Measurements from ENCODE around the gene NR2E1. TPM values are rescaled to one million over a fixed set of nuclear protein-coding genes. Genes with fewer than 3 reads are reported as not detected.

The NR2E1 gene
- total and polyA plus RNA-seq, 2 experiments from 2014 or later = not detected

- TF ChIP-seq ZNF462 (CRISPR knock-in tag; IDR thresholded peaks at IDR 0.05) (no peak), ETS1 (IDR thresholded peaks at IDR 0.05) (no peak), STAT1 (IDR thresholded peaks at IDR 0.05; ENCODE audit: unreplicated experiment) (no peak), EZH2 (IDR thresholded peaks at IDR 0.05; ENCODE audit: low read depth, unreplicated experiment) (no peak)
Measured at GRCh38 chr6:108152446-108152845, 13.4 kb upstream of the NR2E1 start (continued).

GRCh38 chr6:108156180-108156937 lies 9.5 kb upstream of the NR2E1 start:
- Histone ChIP-seq H4K20me1 (replicated peaks; ENCODE audit: insufficient read depth) (peaks cover 18% of the 10 kb centered on the region), H2AFZ (no peak overlapping the region), H3F3A (replicated peaks; ENCODE audit: low read depth) (peaks cover 38% of the 10 kb centered on the region), H3K79me2 (replicated peaks; ENCODE audit: insufficient read depth) (no peaks in the 10 kb centered on the region), H3K4me1 (ENCODE audit: insufficient read depth) (peaks cover 35% of the 10 kb centered on the region), H3K4me3 (no peak overlapping the region), H3K27me3 (ENCODE audit: insufficient read depth) (peaks cover 96% of the 10 kb centered on the region), H3K36me3 (ENCODE audit: insufficient read depth) (no peaks in the 10 kb centered on the region), H3K9me2 (ENCODE audit: insufficient read depth) (no peaks in the 10 kb centered on the region), H3K27ac (ENCODE audit: low read depth) (no peak overlapping the region), H3K4me2 (peak overlapping the region; percentile 76; the same call in 1 of the 2 replicates)
- Mint-ChIP-seq H3K9me3 (peaks cover 4% of the 10 kb centered on the region; the same call in 2 of the 3 replicates), H3K4me3 (peak overlapping the region; percentile 48; the same call in 2 of the 3 replicates), H3K27me3 (ENCODE audit: insufficient read depth, low read depth, poor library complexity) (peaks cover 75% of the 10 kb centered on the region), H3K4me1 (peaks cover 26% of the 10 kb centered on the region), H3K36me3 (ENCODE audit: low read depth) (no peaks in the 10 kb centered on the region), H3K27ac (no peak overlapping the region)
- DNase-seq (ENCODE audit: low spot score) = peak; percentile 61
- TF ChIP-seq ETS1 (IDR thresholded peaks at IDR 0.05) (no peak), JUNB (IDR thresholded peaks at IDR 0.05; ENCODE audit: unreplicated experiment) (no peak), EZH2 (IDR thresholded peaks at IDR 0.05; ENCODE audit: low read depth, unreplicated experiment) (peak; percentile 27), CREB1 (CRISPR knock-in tag; IDR thresholded peaks at IDR 0.05; ENCODE audit: low read depth) (no peak), STAT1 (IDR thresholded peaks at IDR 0.05; ENCODE audit: unreplicated experiment) (no peak), ZNF331 (CRISPR knock-in tag; IDR thresholded peaks at IDR 0.05; ENCODE audit: low read depth) (no peak), NANOG (IDR thresholded peaks at IDR 0.05; ENCODE audit: borderline replicate concordance) (no peak), ZNF114 (CRISPR knock-in tag; IDR thresholded peaks at IDR 0.05) (no peak)
- ATAC-seq = peak; percentile 34
